HG02798 (cell line): ENCODE data around the gene ELN.

Experiments
- ATAC-seq: cut with Tn5 transposase; IDR thresholded peaks from one replicate; pipeline ENCODE4 v1.9.1; 2021; ENCODE audit warnings: mild to moderate bottlenecking; ENCODE audit not compliant: unreplicated experiment, poor library complexity

ELN gene

GRCh38 chr7:74057216-74057925, 29.4 kb downstream of the ELN start:
- ATAC-seq, result no peak

- ATAC-seq, result no peak
These were observed 30.0 kb downstream of the ELN start for GRCh38 chr7:74057987-74058386.

- ATAC-seq, result no peak
These were observed 30.5 kb downstream of the ELN start for GRCh38 chr7:74058486-74058885.

DNA sequence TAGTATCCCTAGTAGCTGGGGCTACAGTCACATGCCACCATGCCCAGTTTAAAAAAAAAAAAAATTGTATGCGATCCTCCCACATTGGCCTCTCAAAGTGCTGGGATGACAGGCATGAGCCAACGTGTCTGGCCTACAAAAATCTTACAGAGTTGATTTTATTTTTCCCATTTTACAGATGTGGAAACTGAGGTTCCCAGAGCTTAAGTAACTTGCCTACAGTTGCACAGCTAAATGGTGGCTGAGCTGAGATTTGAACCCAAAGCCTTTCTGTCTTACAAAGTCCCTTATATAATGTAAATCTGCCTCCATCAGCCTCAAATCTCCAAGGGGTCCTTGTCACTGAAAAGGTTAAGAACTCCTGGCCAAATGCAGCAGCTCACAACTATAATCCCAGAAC, 31.1 kb downstream of the ELN start:
- ATAC-seq, result no peak

- ATAC-seq, result no peak
These were observed 32.0 kb downstream of the ELN start for GRCh38 chr7:74059681-74060588.

DNA sequence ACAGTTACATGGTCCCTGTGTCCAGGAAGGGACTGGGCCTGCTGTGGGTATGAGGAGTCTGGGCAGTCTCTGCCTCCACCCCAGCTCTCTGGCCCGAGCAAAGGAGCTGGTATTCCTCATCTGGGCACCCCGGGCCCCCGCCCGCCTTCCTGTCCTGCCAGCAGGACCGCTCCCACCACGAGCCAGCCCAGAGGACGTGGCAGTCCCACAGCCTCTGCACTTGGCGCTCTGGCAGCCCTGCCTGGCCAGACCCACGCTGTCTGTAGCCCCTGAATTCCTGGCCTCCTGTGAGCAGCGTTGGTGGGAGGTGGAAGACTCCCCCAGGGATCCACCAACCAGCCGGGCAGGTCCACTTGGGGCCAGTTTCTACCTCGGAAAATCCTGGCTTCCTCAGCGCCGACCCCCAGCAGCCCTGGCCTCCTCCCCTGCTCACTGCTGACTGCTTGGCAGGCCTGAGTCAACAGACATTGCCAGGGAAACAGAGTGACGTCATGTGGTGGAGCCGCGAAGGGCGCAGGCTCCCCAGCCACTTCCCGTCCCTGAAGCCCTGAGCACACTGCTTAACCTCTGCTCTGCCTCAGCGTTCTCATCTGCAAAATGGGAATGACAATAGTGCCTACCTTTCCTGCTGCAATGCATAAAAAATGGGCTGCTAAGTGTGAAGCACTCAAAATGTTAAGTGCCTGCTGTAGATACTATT, 34.0 kb downstream of the ELN start:
- no peak for ATAC-seq

- no peak for ATAC-seq
These were observed 35.3 kb downstream of the ELN start for GRCh38 chr7:74063223-74063641.

DNA sequence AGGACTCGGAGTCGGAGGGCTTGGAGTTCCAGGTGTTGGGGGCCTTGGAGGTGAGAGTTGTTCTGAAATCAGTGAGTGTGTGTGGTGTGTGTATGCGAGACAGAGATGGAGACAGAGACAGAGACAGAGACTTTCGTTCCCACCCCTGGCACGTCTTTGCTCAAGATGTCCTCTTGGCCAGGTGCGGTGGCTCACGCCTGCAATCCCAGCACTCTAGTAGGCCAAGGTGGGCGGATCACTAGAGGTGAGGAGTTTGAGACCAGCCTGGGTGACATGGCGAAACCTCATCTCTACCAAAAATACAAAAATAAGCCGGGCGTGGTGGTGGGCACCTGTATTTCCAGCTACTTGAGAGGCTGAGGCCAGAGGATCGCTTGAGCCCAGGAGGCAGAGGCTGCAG, 35.7 kb downstream of the ELN start:
- ATAC-seq, result no peak

- no peak for ATAC-seq
These were observed 36.7 kb downstream of the ELN start for GRCh38 chr7:74064696-74065095.

GRCh38 chr7:74066626-74067025, 38.7 kb downstream of the ELN start:
- ATAC-seq, result no peak

- no peak for ATAC-seq
These were observed 40.6 kb downstream of the ELN start for GRCh38 chr7:74068378-74069085.

DNA sequence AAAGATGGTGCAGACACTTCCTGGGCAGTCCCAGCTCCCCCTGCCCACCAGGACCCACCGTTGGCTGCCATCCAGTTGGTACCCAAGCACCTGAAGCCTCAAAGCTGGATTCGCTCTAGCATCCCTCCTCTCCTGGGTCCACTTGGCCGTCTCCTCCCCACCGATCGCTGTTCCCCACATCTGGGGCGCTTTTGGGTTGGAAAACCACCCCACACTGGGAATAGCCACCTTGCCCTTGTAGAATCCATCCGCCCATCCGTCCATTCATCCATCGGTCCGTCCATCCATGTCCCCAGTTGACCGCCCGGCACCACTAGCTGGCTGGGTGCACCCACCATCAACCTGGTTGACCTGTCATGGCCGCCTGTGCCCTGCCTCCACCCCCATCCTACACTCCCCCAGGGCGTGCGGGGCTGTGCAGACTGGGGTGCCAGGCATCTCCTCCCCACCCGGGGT, 41.1 kb downstream of the ELN start:
- ATAC-seq, result no peak

GRCh38 chr7:74069790-74070618, 42.0 kb downstream of the ELN start:
- no peak for ATAC-seq

- no peak for ATAC-seq
These were observed 42.6 kb downstream of the ELN start for GRCh38 chr7:74070619-74070921.

- ATAC-seq, result no peak
These were observed 43.1 kb downstream of the ELN start for GRCh38 chr7:74071121-74071520.

DNA sequence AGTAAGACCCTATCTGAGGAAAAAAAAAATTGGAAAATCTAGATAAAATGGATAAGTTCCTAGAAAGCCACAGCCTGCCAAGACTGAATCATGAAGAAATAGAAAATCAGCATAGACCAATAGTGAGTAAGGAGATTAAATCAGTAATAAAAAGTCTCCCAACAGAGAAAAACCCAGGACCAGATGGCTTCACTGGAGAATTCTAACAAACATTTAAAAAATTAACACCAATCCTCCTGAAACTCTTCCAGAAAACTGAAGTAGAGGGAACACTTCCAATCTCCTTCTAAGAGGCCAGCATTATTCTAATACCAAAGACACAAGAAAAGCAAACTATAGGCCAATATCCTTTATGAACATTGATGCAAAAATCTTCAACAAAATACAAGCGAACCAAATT, 46.8 kb downstream of the ELN start:
- ATAC-seq, result no peak

DNA sequence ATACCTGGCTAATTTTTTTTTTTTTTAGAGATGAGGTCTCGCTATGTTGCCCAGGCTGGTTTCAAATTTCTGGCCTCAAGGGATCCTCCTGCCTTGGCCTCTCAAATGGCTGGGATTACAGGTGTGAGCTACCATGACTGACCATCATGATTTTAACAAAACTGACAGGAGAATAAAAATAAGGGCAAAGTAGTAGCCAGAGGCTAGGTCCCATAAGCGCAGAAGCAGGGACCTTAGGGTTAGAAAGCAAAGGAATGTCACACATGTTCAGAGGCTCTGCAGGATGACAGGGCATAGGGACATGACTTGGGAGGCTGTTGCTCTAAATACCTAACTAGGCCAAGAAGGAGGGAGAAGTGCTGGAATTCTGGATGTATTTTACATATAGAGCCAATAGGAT, 50.5 kb downstream of the ELN start:
- no peak for ATAC-seq

- no peak for ATAC-seq
These were observed 54.8 kb downstream of the ELN start for GRCh38 chr7:74082770-74083116.

DNA sequence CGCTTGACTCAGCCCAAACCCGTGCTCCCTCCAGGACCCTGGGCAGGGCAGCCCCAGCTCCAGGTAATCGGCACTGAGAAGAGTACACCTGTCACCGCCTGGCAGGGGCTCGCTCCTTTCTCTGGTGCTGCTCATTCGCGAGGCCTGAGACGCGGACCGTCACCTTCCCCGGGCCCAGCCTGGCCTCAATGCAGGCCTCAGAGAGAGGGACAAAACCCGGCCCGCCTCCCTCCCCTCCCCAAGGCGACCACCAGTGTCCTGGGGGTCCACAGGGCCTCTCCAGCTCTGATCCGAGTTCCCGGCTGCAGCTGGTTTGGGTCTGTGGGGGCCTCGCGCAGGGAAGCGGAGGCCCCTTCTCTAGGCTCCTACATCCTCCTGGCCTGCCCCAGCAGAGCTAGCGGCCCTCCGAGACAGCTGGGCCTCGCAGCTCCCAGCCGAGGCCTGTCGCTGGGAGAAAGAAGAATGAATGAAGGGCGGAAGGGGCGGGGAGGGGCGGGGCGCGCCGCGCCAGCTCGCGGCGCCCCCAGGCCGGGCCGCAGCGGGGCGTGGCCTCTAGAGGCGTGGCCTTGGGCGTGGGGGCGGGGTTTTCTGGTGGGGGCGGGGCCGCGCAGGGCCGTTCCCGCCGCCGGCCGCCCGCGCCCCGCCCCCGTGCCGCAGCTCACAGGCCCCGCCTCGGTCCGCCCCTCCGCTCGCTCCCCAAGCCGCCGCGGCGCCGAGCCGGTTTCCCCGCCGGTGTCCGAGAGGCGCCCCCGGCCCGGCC, 55.3 kb downstream of the ELN start, which contains the start of gene LIMK1:
Gene LIMK1 (plus strand): TSS at position 688 of the 760 bp plus-strand sequence. CDS start 187 bp downstream, outside the sequence.
- peak; percentile 83 for ATAC-seq
